ENCODE results near the gene DSTYK.
"Not testable (repeated sequence)": the region's sequence is repeated elsewhere in the genome, so short reads cannot be mapped to it uniquely, and the experiment has no call there.

Gene DSTYK

DNA sequence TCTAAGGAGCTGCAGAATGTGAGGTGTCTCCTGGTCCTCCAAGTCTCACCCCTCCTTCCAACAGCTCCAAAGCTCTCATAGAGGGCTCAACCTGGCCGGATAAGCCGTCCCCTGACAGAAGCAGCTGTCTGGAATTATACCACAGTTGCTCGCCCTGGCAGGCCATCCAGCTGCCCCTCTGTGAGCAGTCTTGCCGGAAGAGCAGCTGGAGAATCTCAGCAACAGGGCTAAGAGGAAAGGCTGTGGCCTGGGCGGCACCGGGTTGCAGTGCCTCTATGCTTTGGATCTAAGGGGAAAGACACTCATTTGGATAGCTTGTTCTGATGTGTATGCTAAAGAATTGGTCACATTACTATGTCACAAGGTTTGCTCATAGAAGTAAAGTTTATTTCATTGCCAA lies 28.6 kb upstream of the DSTYK start:
- Histone ChIP-seq H3K9me3 (ENCODE audit: control insufficient read depth, insufficient read depth, low read length) (no peaks in the 10 kb centered on the region), H3K27ac (ENCODE audit: low read depth, low read length) (no peak overlapping the region), H3K4me1 (ENCODE audit: control insufficient read depth, insufficient read depth, low read length) (no peaks in the 10 kb centered on the region), H3K36me3 (ENCODE audit: control insufficient read depth, insufficient read depth, low read length) (peaks cover 8% of the 10 kb centered on the region), H3K4me3 (ENCODE audit: low read depth, low read length) (no peak overlapping the region), H3K9ac (ENCODE audit: low read depth, low read length) (no peak overlapping the region), H3K27me3 (ENCODE audit: control insufficient read depth, insufficient read depth, low read length) (no peaks in the 10 kb centered on the region)

DNA sequence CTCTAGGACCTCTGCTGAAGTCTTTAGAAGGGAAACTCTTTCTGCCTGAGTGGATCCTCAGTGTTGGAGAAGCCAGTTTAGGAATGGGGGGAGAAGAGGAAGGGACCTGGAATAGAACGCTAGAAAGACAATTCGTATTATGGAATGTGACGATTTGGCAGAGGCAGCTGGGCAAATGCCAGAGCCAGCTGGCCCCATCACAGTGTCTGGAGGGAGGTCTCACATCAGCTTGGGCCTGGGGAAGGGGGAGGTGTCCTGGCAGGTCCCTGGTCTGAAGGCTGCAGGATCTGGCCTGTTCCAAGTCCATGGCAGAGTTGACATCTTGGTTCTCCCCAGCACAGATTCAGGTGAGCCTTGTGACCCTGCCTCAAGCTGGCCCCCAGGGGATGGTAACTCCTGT lies 27.6 kb upstream of the DSTYK start:
- Histone ChIP-seq H3K27me3 (ENCODE audit: control insufficient read depth, insufficient read depth, low read length) (no peaks in the 10 kb centered on the region), H3K36me3 (ENCODE audit: control insufficient read depth, insufficient read depth, low read length) (peaks cover 8% of the 10 kb centered on the region), H3K27ac (ENCODE audit: low read depth, low read length) (no peak overlapping the region), H3K9ac (ENCODE audit: low read depth, low read length) (no peak overlapping the region), H3K4me3 (ENCODE audit: low read depth, low read length) (no peak overlapping the region), H3K9me3 (ENCODE audit: control insufficient read depth, insufficient read depth, low read length) (no peaks in the 10 kb centered on the region), H3K4me1 (ENCODE audit: control insufficient read depth, insufficient read depth, low read length) (no peaks in the 10 kb centered on the region)

DNA sequence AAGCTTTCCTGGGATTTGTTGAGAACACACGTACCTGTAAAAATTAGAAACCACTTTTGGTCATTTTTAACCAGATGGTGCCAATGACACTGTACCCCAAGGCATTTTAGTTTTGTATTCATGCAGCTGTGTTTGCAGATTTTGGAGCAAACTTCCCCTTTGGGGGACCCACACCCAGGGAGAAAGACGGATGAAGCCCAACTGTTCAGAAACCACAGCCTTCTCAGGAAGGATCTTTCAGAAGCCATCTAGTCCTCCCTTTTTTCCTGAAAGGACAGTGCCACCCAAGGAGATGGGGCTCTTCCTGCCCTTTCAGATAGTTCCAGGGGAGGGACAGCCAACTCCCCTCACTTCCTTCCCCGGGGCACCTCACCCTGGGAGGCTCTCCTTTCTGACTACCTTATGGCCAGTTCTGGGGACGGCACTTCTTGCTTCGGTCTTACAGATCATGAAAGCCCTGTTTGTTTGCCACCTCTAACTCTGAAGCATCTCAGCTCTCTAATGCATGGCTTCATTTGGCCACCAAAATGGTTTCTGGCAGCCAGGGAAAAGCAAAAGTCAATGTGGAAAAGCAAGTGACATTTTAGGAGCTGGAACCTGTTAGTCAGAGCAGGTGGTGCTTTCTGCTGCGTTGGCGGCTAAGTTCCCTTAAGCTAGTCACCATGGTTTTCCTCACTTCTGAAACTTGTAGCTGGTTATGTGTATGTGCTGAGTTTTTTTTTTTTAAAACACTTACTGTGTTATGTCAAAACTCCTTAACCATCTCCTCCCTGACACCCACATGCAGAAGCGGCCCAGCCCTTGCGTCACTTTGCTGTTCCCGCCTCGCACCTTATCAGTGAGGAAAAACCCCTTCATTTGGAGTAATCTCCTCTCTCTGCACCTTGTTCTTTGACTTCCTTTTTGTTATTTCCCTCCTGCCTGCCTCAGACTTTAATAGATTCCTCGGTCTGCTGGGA lies 26.3 kb upstream of the DSTYK start:
- no peak overlapping the region for H3K4me3 ChIP-seq (ENCODE audit: low read depth, low read length)
- H3K27me3 ChIP-seq (ENCODE audit: control insufficient read depth, insufficient read depth, low read length) = no peaks in the 10 kb centered on the region
- H3K9ac ChIP-seq (ENCODE audit: low read depth, low read length) = no peak overlapping the region
- no peak overlapping the region for H3K27ac ChIP-seq (ENCODE audit: low read depth, low read length)
- no peaks in the 10 kb centered on the region for H3K9me3 ChIP-seq (ENCODE audit: control insufficient read depth, insufficient read depth, low read length)
- H3K4me1 ChIP-seq (ENCODE audit: control insufficient read depth, insufficient read depth, low read length) = no peaks in the 10 kb centered on the region
- peaks cover 8% of the 10 kb centered on the region for H3K36me3 ChIP-seq (ENCODE audit: control insufficient read depth, insufficient read depth, low read length)

DNA sequence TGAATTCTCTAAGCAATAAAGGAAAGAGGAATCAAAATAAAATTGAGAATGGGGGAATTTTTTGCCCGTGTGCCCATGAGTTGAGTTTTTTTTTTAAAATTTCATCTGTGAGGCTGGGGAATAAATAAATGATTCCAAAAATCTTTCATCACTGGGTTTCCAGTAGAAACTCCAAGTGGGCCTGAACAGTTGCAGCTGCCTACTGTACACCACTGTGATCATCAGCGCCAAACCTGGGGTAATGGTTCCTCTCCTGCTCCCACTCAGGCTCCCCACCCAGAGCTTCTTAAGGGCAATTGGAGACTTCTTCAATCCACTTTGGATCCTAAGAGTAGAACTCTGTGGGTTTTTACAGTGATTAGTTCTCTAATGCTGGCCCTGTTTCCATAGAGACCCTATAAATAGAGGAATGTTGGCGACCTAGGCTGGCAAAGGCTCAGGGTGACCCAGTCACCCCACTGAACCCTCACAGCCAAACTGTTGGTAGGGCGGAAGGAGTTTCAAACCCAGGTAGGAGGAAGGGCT lies 25.5 kb upstream of the DSTYK start:
- no peak overlapping the region for H3K4me3 ChIP-seq (ENCODE audit: low read depth, low read length)
- no peak overlapping the region for H3K27ac ChIP-seq (ENCODE audit: low read depth, low read length)
- no peaks in the 10 kb centered on the region for H3K4me1 ChIP-seq (ENCODE audit: control insufficient read depth, insufficient read depth, low read length)

DNA sequence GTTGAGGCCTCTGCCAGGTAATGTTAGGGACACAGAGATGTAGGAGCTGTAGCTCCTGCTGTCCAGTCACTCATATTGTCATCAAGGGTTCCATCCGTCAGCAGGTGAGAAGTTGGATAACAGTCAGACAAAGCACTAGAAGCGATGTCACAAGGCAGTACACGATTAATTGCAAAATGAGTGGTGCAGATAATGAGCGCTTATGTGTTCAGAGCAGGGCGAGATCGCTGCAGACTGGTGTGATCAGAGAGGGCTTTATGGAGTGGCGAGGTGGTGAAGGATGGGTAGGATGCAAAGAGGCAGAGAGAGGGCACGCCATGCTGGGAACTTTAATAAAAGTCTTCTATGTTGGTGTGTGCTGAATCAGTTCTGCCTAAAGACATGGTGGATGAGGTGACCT lies 25.0 kb upstream of the DSTYK start:
- Histone ChIP-seq H3K27ac (ENCODE audit: low read depth, low read length) (no peak overlapping the region), H3K4me1 (ENCODE audit: control insufficient read depth, insufficient read depth, low read length) (no peaks in the 10 kb centered on the region), H3K9ac (ENCODE audit: low read depth, low read length) (no peak overlapping the region), H3K36me3 (ENCODE audit: control insufficient read depth, insufficient read depth, low read length) (peaks cover under 1% of the 10 kb centered on the region; the same call in 1 of the 2 replicates), H3K27me3 (ENCODE audit: control insufficient read depth, insufficient read depth, low read length) (no peaks in the 10 kb centered on the region), H3K4me3 (ENCODE audit: low read depth, low read length) (no peak overlapping the region), H3K9me3 (ENCODE audit: control insufficient read depth, insufficient read depth, low read length) (no peaks in the 10 kb centered on the region)

More for the DNA sequence above, 25.5 kb upstream of the DSTYK start:
- H3K9ac ChIP-seq (ENCODE audit: low read depth, low read length) = no peak overlapping the region
- peaks cover 5% of the 10 kb centered on the region for H3K36me3 ChIP-seq (ENCODE audit: control insufficient read depth, insufficient read depth, low read length)
- no peaks in the 10 kb centered on the region for H3K9me3 ChIP-seq (ENCODE audit: control insufficient read depth, insufficient read depth, low read length)
- no peaks in the 10 kb centered on the region for H3K27me3 ChIP-seq (ENCODE audit: control insufficient read depth, insufficient read depth, low read length)

DNA sequence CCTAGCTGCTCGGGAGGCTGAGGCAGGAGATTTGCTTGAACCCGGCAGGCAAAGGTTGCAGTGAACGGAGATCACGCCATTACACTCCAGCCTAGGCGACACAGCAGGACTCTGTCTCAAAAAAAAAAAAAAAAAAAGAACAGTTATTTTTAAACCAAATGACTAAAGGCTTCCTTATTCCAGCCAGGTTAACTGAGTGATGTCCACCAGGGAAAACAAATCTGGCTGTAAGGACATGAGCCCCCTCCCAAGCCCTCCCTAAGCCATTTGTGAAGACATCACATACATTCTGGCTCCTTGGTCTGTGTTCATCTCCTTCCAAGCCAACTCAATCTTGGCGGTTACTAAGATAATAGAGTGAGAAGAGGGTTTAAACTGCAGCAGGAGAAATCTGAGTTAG lies 24.4 kb upstream of the DSTYK start:
- H3K27ac ChIP-seq (ENCODE audit: low read depth, low read length) = no peak overlapping the region
- no peak overlapping the region for H3K4me3 ChIP-seq (ENCODE audit: low read depth, low read length)
- no peaks in the 10 kb centered on the region for H3K27me3 ChIP-seq (ENCODE audit: control insufficient read depth, insufficient read depth, low read length)
- no peaks in the 10 kb centered on the region for H3K9me3 ChIP-seq (ENCODE audit: control insufficient read depth, insufficient read depth, low read length)
- no peak overlapping the region for H3K9ac ChIP-seq (ENCODE audit: low read depth, low read length)
- H3K36me3 ChIP-seq (ENCODE audit: control insufficient read depth, insufficient read depth, low read length) = no peaks in the 10 kb centered on the region
- no peaks in the 10 kb centered on the region for H3K4me1 ChIP-seq (ENCODE audit: control insufficient read depth, insufficient read depth, low read length)

DNA sequence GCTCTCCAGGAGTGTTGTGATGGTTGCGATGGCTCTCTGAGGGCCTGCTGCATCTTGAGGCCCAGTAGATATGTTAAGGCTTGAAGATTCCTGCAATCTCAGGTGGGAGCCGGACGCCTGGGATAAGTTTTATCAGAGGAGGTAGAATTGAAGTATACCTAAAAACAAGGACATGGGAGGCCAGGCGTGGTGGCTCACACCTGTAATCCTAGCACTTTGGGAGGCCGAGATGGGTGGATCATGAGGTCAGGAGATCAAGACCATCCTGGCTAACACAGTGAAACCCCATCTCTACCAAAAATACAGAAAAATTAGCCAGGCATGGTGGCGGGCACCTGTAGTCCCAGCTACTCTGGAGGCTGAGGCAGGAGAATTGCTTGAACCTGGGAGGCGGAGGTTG lies 22.5 kb upstream of the DSTYK start:
- H3K27ac ChIP-seq (ENCODE audit: low read depth, low read length); H3K9me3 ChIP-seq (ENCODE audit: control insufficient read depth, insufficient read depth, low read length); H3K36me3 ChIP-seq (ENCODE audit: control insufficient read depth, insufficient read depth, low read length); H3K9ac ChIP-seq (ENCODE audit: low read depth, low read length); H3K27me3 ChIP-seq (ENCODE audit: control insufficient read depth, insufficient read depth, low read length); H3K4me3 ChIP-seq (ENCODE audit: low read depth, low read length): not testable (repeated sequence)
- peaks cover 10% of the 10 kb centered on the region for H3K4me1 ChIP-seq (ENCODE audit: control insufficient read depth, insufficient read depth, low read length)

DNA sequence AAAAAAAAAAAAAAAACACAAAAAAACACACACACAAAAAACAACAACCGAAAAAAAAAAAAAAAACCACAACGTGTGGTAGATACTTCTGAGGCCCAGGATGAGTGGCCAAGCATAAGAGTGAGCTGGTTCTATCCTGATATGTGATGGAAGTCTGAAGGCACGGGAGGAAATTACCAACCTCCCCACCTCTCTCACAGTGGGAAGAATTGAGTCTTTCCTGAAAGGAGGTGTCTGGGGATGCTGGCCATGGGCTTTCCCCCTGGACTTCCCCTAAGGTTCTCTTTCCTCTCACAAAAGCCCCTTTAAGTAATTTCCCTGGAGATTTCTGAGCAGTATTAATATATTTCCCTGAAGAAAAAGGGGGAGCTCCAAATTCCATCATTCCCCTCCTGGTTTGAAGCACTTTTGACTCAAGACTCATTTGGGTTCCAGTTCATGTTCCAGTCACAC lies 21.5 kb upstream of the DSTYK start:
- Histone ChIP-seq H3K4me3 (ENCODE audit: low read depth, low read length) (no peak overlapping the region), H3K27me3 (ENCODE audit: control insufficient read depth, insufficient read depth, low read length) (peaks cover 10% of the 10 kb centered on the region)

DNA sequence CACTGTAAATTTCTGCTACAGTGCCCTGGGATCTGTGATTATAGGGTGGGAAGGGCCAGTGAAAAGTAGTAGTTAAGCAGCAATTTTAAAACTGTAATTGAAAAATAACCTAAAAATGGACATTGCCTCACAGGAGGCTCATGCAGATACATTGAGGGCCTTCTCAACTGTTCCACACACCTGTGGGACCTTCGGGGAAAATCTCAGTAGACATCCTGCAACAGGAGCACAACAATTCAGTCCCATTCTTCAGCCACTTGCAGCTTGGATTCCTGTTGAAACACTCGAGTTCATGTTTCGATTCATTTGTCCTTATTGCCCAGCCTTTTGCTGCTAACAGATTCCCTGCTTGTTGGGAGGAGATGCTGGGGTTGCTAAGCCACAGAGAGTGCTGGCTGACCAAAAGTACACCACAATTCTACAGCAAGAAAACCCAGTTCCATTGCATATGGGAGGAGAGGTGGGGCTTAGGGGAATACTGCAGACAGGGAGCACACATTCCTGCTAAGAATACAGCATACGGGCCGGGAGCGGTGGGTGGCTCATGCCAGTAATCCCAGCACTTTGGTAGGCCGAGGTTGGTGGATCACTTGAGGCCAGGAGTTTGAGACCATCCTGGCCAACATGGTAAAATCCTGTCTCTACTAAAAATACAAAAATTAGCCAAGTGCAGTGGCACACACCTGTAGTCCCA lies 20.8 kb upstream of the DSTYK start:
- peaks cover 14% of the 10 kb centered on the region for H3K4me1 ChIP-seq (ENCODE audit: control insufficient read depth, insufficient read depth, low read length)
- H3K36me3 ChIP-seq (ENCODE audit: control insufficient read depth, insufficient read depth, low read length) = no peaks in the 10 kb centered on the region
- no peak overlapping the region for H3K4me3 ChIP-seq (ENCODE audit: low read depth, low read length)
- H3K9ac ChIP-seq (ENCODE audit: low read depth, low read length) = no peak overlapping the region
- no peak overlapping the region for H3K27ac ChIP-seq (ENCODE audit: low read depth, low read length)
- H3K9me3 ChIP-seq (ENCODE audit: control insufficient read depth, insufficient read depth, low read length) = no peaks in the 10 kb centered on the region
- H3K27me3 ChIP-seq (ENCODE audit: control insufficient read depth, insufficient read depth, low read length) = peaks cover 10% of the 10 kb centered on the region

More for the DNA sequence above, 21.5 kb upstream of the DSTYK start:
- peaks cover 13% of the 10 kb centered on the region for H3K4me1 ChIP-seq (ENCODE audit: control insufficient read depth, insufficient read depth, low read length)
- no peaks in the 10 kb centered on the region for H3K9me3 ChIP-seq (ENCODE audit: control insufficient read depth, insufficient read depth, low read length)
- H3K36me3 ChIP-seq (ENCODE audit: control insufficient read depth, insufficient read depth, low read length) = no peaks in the 10 kb centered on the region
- no peak overlapping the region for H3K9ac ChIP-seq (ENCODE audit: low read depth, low read length)
- no peak overlapping the region for H3K27ac ChIP-seq (ENCODE audit: low read depth, low read length)

DNA sequence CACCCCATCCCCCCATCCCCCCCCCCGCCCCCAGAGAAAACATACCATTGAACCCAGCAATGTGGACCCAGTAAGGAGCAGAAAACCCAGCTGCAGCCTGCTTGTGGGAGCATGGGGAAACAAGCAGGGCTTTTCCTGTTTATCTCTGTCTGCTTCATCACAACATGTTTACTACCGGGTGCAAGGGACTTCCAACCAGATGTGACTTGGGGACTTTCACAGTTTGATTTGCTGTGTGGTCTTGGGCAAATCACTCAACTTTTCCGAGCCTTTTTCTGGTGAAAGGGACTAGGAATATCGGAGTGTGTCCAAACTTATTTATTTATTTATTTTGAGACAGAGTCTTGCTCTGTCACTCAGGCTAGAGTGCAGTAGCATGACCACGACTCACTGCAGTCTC lies 19.5 kb upstream of the DSTYK start:
- Histone ChIP-seq H3K9me3 (ENCODE audit: control insufficient read depth, insufficient read depth, low read length) (no peaks in the 10 kb centered on the region), H3K4me3 (ENCODE audit: low read depth, low read length) (no peak overlapping the region), H3K9ac (ENCODE audit: low read depth, low read length) (no peak overlapping the region), H3K27ac (ENCODE audit: low read depth, low read length) (no peak overlapping the region), H3K27me3 (ENCODE audit: control insufficient read depth, insufficient read depth, low read length) (peaks cover 10% of the 10 kb centered on the region), H3K36me3 (ENCODE audit: control insufficient read depth, insufficient read depth, low read length) (no peaks in the 10 kb centered on the region), H3K4me1 (ENCODE audit: control insufficient read depth, insufficient read depth, low read length) (peaks cover 26% of the 10 kb centered on the region)
